ENCODE results near the gene RBFOX2. TPM values are rescaled to one million over a fixed set of nuclear protein-coding genes. Genes with fewer than 3 reads are reported as not detected.
"Not testable (repeated sequence)": the region's sequence is repeated elsewhere in the genome, so short reads cannot be mapped to it uniquely, and the experiment has no call there.

Gene RBFOX2
- total RNA-seq, 1 experiment from 2014 or later, result 62.2 TPM

GRCh38 chr22:35712672-35713071 lies 316.0 kb downstream of the RBFOX2 start:
- in situ Hi-C loops (cut with HindIII; ENCODE audit: low sequenced_read_pairs), result no loop called here
- no peak for DNase-seq (ENCODE audit: low spot score)

- DNase-seq (ENCODE audit: low spot score), result no peak
- in situ Hi-C loops (cut with HindIII; ENCODE audit: low sequenced_read_pairs), result no loop called here
Observed at GRCh38 chr22:35711336-35711735, 317.3 kb downstream of the RBFOX2 start.

- in situ Hi-C loops (cut with HindIII; ENCODE audit: low sequenced_read_pairs), result no loop called here
- no peak for DNase-seq (ENCODE audit: low spot score)
Observed at GRCh38 chr22:35708917-35709316, 319.7 kb downstream of the RBFOX2 start.

- in situ Hi-C loops (cut with HindIII; ENCODE audit: low sequenced_read_pairs), result no loop called here
- DNase-seq (ENCODE audit: low spot score), result no peak
Observed at GRCh38 chr22:35708453-35708852, 320.2 kb downstream of the RBFOX2 start.

- DNase-seq (ENCODE audit: low spot score), result no peak
- in situ Hi-C loops (cut with HindIII; ENCODE audit: low sequenced_read_pairs), result no loop called here
Observed at GRCh38 chr22:35705141-35705540, 323.5 kb downstream of the RBFOX2 start.

GRCh38 chr22:35703861-35704584 lies 324.6 kb downstream of the RBFOX2 start:
- DNase-seq (ENCODE audit: low spot score), result no peak
- in situ Hi-C loops (cut with HindIII; ENCODE audit: low sequenced_read_pairs), result no loop called here

- in situ Hi-C loops (cut with HindIII; ENCODE audit: low sequenced_read_pairs); DNase-seq (ENCODE audit: low spot score): not testable (repeated sequence)
Observed at GRCh38 chr22:35699852-35700251, 328.8 kb downstream of the RBFOX2 start.

GRCh38 chr22:35697142-35697541 lies 331.5 kb downstream of the RBFOX2 start:
- DNase-seq (ENCODE audit: low spot score), result no peak
- in situ Hi-C loops (cut with HindIII; ENCODE audit: low sequenced_read_pairs), result no loop called here

GRCh38 chr22:35695202-35695601 lies 333.4 kb downstream of the RBFOX2 start:
- in situ Hi-C loops (cut with HindIII; ENCODE audit: low sequenced_read_pairs), result no loop called here
- no peak for DNase-seq (ENCODE audit: low spot score)

GRCh38 chr22:35690001-35690400 lies 338.6 kb downstream of the RBFOX2 start:
- no peak for DNase-seq (ENCODE audit: low spot score)
- in situ Hi-C loops (cut with HindIII; ENCODE audit: low sequenced_read_pairs), result no loop called here

- in situ Hi-C loops (cut with HindIII; ENCODE audit: low sequenced_read_pairs), result no loop called here
Observed at GRCh38 chr22:35688913-35689675, 339.5 kb downstream of the RBFOX2 start.

More at GRCh38 chr22:35688913-35689675, 339.5 kb downstream of the RBFOX2 start:
- DNase-seq (ENCODE audit: low spot score), result no peak

Other genes starting within 250 kb of the RBFOX2 start
- gene APOL3, start 131.9 kb upstream of the RBFOX2 start, total RNA-seq (2014; rRNA removed; shearing (Covaris generic)), result not detected in 2 replicates
- gene APOL4, start 173.0 kb upstream of the RBFOX2 start, total RNA-seq (2014; rRNA removed; shearing (Covaris generic)), result not detected in 2 replicates
- gene APOL2, start 210.7 kb upstream of the RBFOX2 start, total RNA-seq (2014; rRNA removed; shearing (Covaris generic)), result 22.8 and 33.5 TPM in 2 replicates
- not detected in 2 replicates for gene APOL1, start 224.3 kb upstream of the RBFOX2 start, total RNA-seq (2014; rRNA removed; shearing (Covaris generic))